ENCODE measurements around the gene MAEA.
A peak's percentile ranks its signal among the peaks of the same experiment; 100 is the strongest.

DNA sequence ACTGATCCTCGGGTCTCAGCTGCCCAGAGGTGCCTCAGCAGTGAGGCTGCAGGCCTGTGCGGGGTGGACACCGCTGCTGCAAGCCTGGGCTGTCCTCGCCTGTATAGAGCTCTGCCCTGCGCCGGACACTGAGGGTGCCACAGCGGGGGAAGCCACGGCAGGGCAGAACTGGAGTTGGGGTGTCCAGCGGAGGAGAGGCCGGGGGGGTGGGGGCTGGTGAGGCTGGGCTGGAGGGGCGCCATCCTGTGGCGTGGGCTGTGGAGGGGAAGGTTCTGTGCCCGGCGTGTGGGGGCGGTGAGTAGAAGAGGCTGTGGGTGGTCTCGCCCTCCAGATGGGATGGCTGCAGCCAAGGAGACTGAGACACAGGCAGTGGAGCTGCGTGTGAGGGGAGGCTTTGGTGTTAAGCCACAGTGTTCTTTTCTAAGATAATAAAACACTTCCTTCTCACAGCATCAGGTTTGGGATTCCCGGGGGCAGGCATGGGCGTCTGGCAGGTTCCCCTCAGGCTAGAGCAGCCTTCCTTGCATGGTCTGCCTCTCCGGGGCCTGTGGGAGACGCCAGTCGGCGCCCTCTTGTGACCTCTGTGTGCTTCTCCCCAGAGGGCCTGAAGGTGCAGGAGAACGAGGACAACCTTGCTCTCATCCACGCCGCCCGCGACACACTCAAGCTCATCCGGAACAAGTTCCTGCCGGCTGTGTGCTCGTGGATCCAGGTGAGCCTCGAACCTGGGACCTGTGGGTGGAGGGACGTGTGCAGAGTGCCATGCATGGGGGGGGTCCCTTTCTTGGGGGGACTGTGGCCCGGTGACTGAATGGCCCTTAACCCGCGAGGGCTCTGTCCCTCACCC lies 64.7 kb downstream of the MAEA start:
- TF ChIP-seq, protein P1, sequence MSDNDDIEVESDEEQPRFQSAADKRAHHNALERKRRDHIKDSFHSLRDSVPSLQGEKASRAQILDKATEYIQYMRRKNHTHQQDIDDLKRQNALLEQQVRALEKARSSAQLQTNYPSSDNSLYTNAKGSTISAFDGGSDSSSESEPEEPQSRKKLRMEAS (IDR thresholded peaks at IDR 0.05; ENCODE audit: low read depth, low read length): no peak
- TF ChIP-seq, protein P2, sequence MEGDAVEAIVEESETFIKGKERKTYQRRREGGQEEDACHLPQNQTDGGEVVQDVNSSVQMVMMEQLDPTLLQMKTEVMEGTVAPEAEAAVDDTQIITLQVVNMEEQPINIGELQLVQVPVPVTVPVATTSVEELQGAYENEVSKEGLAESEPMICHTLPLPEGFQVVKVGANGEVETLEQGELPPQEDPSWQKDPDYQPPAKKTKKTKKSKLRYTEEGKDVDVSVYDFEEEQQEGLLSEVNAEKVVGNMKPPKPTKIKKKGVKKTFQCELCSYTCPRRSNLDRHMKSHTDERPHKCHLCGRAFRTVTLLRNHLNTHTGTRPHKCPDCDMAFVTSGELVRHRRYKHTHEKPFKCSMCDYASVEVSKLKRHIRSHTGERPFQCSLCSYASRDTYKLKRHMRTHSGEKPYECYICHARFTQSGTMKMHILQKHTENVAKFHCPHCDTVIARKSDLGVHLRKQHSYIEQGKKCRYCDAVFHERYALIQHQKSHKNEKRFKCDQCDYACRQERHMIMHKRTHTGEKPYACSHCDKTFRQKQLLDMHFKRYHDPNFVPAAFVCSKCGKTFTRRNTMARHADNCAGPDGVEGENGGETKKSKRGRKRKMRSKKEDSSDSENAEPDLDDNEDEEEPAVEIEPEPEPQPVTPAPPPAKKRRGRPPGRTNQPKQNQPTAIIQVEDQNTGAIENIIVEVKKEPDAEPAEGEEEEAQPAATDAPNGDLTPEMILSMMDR (IDR thresholded peaks at IDR 0.05; ENCODE audit: low read depth, low read length): peak; percentile 22
- TF ChIP-seq POLR2A (IDR thresholded peaks at IDR 0.05; ENCODE audit: extremely low read depth, insufficient read length) (no peak), MYC (IDR thresholded peaks at IDR 0.05; ENCODE audit: low read depth, low read length) (no peak)

Data from NB4 (cell line).